ENCODE results near the gene PLAC1. TPM values are rescaled to one million over a fixed set of nuclear protein-coding genes. Genes with fewer than 3 reads are reported as not detected.

Gene PLAC1
- polyA plus RNA-seq, 1 donor from 2014 or later = not detected

DNA sequence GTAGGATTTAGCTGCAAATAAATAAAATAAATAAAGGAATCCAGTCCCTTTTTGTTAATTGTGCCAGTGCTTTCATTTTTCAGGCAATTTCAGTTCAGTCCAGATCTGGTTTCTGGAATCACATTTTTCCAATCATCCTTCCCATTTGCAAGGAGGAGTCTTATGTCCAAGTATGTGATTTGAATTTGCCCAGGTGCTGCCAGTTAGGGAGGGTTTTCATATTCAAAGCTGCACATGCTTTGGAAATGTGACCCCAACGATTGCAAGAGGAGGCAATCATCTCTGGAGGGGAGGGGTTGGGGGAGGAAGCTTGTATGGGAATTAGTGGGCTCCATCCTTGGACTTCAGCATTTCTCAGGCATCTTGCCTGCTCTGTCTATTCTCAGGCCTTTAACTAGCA, 4.4 kb downstream of the PLAC1 start:
- Mint-ChIP-seq H3K4me3 (no peak overlapping the region), H3K36me3 (no peaks in the 10 kb centered on the region), H3K9me3 (no peaks in the 10 kb centered on the region), H3K27ac (no peak overlapping the region), H3K4me1 (peaks cover 0 to 3% (median 1%) of the 10 kb centered on the region in 3 donors), H3K27me3 (peaks cover 7% of the 10 kb centered on the region)

DNA sequence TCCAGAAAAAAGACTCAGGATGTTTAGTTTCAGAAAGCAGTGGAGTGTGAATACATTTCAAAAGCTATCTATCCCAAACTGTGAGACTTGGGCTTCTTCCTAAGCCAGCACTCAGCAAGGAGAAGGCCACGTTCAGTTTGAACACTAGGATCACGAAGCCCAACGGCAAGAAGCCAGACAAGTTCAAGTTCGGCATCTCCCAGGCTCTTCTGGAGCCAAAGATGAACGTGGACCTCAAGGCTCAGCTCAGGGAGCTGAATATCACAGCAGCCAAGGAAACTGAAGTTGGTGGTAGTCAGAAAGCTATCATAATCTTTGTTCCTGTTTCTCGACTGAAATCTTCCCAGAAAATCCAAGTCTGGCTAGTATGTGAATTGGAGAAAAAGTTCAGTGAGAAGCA, 7.6 kb downstream of the PLAC1 start:
- peaks cover 3% of the 10 kb centered on the region for H3K27me3 Mint-ChIP-seq
- H3K4me1 Mint-ChIP-seq = peaks cover 0 to 3% (median 1%) of the 10 kb centered on the region in 3 donors
- no peak overlapping the region for H3K4me3 Mint-ChIP-seq
- no peaks in the 10 kb centered on the region for H3K36me3 Mint-ChIP-seq
- H3K9me3 Mint-ChIP-seq = no peaks in the 10 kb centered on the region
- no peak overlapping the region for H3K27ac Mint-ChIP-seq

DNA sequence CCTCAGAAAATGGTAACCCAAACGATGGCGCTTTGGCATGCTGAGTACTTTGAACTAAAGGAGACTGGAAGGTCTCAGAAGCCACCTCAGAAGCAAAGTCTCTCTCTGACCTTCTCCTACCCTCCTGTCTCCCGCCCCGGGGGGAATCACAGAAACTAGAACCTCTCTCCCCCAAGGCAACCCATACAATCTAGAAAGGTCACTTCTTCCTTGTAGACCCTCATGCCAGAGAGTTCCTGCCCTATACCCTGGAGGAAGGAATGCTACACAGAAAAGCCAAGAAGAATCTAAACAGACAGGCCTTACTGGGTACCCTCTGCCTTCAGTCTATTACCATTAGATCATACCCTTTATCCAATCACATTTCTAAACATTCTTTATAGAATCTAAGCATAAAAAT, 8.5 kb downstream of the PLAC1 start:
- peaks cover 0 to 3% (median 1%) of the 10 kb centered on the region in 3 donors for H3K4me1 Mint-ChIP-seq
- H3K36me3 Mint-ChIP-seq = no peaks in the 10 kb centered on the region
- H3K4me3 Mint-ChIP-seq = no peak overlapping the region

DNA sequence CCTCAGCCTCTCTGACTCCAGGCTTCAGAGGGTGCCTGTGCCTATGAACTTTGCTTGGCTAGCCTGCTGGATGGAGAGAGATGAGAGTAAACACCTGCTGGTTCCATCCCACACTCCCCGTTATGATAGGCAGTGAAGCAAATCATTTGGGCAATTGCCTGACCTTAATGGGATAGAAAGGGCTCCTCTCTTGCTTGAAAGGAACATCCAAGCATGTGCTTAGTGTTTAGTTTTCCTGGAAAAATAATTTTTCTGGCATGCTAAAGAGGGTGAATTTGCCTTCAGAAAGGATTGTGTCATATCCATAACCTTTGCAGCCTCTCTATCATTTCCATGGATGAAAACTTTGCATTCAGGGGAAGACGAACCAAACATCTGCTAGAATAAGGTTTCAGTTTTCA, 10.8 kb downstream of the PLAC1 start:
- H3K36me3 Mint-ChIP-seq = no peaks in the 10 kb centered on the region
- no peak overlapping the region for H3K4me3 Mint-ChIP-seq
- no peaks in the 10 kb centered on the region for H3K4me1 Mint-ChIP-seq
- peaks cover 5% of the 10 kb centered on the region for H3K27me3 Mint-ChIP-seq
- H3K27ac Mint-ChIP-seq = no peak overlapping the region
- peaks cover 0 to 1% (median 0%) of the 10 kb centered on the region in 3 donors for H3K9me3 Mint-ChIP-seq

More for the DNA sequence above, 8.5 kb downstream of the PLAC1 start:
- Mint-ChIP-seq H3K27ac (no peak overlapping the region), H3K27me3 (peaks cover 4% of the 10 kb centered on the region), H3K9me3 (no peaks in the 10 kb centered on the region)

DNA sequence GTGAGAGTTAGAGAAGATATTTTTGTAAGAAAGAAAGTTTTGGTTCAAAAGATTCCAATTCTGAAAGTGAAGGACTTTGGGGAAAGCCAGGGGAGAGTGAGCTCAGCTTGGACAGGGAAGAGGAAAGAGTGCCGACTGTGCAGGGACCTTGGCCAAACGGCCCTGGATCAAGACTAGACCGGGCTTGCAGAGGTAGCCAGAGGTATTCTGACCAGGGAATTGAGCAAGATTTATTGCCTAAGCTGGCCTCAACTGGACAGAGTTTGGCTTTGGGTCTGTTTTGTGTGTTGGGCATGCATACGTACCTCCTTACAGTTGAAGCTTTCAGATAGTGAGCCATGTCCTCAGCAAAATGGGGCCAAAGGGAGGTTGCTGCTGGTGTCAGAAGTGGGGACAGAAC, 11.6 kb downstream of the PLAC1 start:
- Mint-ChIP-seq H3K27ac (no peak overlapping the region), H3K36me3 (no peaks in the 10 kb centered on the region), H3K4me1 (no peaks in the 10 kb centered on the region), H3K9me3 (peaks cover 0 to 1% (median 1%) of the 10 kb centered on the region in 3 donors), H3K27me3 (peaks cover 7% of the 10 kb centered on the region), H3K4me3 (no peak overlapping the region)

DNA sequence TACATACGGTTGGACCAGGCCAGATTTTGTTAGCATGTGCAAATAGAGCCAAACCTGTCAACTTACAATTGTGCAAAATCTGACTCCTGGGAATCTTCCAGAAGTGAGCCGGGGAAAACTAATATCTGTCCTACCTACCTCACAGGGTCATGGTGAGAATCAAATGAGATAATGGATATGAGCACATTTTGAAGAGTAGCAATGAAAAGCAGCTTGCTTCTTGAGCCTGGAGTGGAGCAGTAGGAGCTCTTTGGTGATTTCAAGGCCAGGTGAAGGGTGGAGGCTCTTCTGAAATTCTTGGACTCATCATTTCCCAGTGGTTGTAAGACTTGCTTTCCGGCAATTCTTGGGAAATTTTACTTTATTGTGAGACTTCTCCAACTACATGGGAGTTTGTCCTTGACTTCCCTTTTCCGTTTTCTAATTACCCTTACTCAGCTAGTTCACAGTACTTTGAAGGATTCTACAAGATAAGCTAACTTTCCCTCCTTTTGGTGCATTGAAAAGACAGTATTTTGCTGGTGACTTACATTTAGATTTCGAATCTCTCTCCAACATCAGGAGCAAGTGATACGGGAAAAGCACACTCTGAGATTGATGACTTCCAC, 12.2 kb downstream of the PLAC1 start:
- Mint-ChIP-seq H3K27me3 (peaks cover 8% of the 10 kb centered on the region), H3K27ac (no peak overlapping the region), H3K4me3 (no peak overlapping the region), H3K9me3 (peaks cover 0 to 1% (median 1%) of the 10 kb centered on the region in 3 donors), H3K36me3 (no peaks in the 10 kb centered on the region), H3K4me1 (no peaks in the 10 kb centered on the region)

DNA sequence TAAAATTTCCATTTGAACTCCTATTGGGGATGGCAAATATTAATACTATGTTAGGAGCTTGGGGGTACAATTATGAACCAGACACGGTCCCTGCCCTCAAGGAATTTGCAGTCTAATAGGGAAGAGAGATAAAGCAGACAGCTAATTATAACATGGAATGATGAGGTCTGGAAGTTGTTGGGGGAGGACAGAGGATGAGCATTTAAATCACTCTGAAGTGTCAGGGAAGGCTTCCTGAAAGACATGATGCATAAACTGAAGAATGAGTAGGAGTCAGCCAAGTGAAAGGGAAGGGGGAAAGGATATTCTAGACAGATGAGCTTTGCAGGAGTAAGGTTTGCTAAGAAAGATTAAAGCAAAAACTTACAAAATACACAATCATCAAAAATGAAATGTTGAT, 15.9 kb downstream of the PLAC1 start:
- Mint-ChIP-seq H3K36me3 (no peaks in the 10 kb centered on the region), H3K27ac (no peak overlapping the region), H3K4me1 (no peaks in the 10 kb centered on the region), H3K27me3 (peaks cover 7% of the 10 kb centered on the region), H3K4me3 (peak overlapping the region in 1 of 4 donors; percentile 44), H3K9me3 (peaks cover 0 to 1% (median 1%) of the 10 kb centered on the region in 3 donors)

DNA sequence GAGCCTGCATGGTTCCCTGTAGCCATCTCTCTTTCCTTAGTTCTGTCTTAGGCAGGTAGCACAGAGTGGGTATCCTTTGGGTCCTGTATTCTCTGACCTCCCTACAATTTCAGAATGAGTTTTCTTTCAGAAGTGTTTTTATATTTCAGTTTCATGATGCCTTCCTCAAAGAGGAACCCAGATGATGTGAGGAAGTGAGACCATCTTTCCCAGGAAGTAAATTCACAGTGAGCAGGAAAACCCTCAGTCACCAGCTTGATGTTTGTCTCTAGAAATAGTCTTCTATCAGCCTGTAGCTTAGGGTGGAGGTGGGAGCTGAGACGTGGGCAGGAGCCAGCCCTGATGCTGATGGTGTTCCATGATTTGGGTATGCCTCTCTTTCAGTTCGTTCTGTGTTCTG, 16.9 kb downstream of the PLAC1 start:
- peaks cover 0 to 1% (median 1%) of the 10 kb centered on the region in 3 donors for H3K9me3 Mint-ChIP-seq
- H3K27ac Mint-ChIP-seq = no peak overlapping the region
- H3K27me3 Mint-ChIP-seq = peaks cover 9% of the 10 kb centered on the region
- H3K4me3 Mint-ChIP-seq = no peak overlapping the region
- no peaks in the 10 kb centered on the region for H3K4me1 Mint-ChIP-seq
- H3K36me3 Mint-ChIP-seq = no peaks in the 10 kb centered on the region

DNA sequence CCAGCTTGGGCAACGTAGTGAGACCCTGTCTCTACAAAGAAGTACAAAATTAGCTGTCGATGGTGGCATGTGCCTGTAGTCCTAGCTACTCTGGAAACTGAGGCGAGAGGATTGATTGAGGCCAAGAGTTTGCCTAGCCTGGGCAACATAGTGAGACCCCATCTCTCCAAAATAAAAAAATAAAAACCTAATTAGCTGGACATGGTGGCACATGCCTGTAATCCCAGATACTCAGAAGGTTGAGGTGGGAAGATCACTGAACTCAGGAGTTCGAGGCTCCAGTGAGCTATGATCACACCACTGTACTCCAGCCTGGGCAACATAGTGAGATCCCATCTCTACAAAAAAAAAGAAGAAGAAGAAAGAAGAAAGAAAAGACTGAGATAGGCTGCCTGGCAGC, 17.4 kb downstream of the PLAC1 start:
- H3K27ac Mint-ChIP-seq = no peak overlapping the region
- peaks cover 0 to 1% (median 1%) of the 10 kb centered on the region in 3 donors for H3K9me3 Mint-ChIP-seq
- H3K4me3 Mint-ChIP-seq = no peak overlapping the region
- no peaks in the 10 kb centered on the region for H3K4me1 Mint-ChIP-seq
- no peaks in the 10 kb centered on the region for H3K36me3 Mint-ChIP-seq
- H3K27me3 Mint-ChIP-seq = peaks cover 9% of the 10 kb centered on the region

DNA sequence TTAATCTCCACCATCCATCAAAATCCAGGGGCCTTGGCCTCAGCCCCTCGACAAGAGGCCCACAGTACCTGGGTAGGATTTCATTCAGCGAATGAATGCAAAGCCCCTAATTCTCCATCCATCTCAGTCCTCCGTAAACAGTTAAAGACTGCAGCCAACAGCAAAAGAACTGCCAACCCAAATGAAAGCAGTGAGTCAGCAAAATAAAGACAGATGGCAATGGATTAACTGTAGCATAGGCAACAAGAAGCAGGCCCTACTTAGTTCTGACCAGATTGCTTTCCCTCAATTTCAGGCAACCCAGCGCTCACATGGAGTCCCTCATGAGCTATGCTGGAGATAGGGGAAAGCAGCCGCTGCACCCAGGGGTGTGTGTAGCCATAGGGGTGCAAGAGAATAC, 21.4 kb downstream of the PLAC1 start:
- no peaks in the 10 kb centered on the region for H3K9me3 Mint-ChIP-seq
- no peak overlapping the region for H3K27ac Mint-ChIP-seq
- peaks cover 10% of the 10 kb centered on the region for H3K27me3 Mint-ChIP-seq
- no peaks in the 10 kb centered on the region for H3K36me3 Mint-ChIP-seq
- H3K4me3 Mint-ChIP-seq = no peak overlapping the region
- H3K4me1 Mint-ChIP-seq = no peaks in the 10 kb centered on the region

DNA sequence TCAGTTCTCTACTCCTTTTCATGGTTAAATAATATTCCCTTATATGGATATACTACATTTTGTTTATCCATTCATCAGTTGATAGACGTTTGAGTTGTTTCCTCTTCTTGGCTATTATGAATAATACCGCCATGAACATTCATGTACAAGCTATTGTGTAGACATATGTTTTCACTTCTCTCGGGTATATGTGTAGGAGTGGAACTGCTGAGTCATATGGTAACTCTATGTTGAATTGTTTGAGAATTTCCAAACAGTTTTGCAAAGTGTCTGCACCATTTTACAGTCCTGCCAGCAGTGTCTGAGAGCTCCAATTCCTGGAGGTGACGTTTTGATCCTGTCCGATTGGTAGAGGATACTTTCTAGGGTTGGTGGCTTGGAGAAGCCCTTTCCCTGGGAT, 23.6 kb downstream of the PLAC1 start:
- Mint-ChIP-seq H3K36me3 (no peaks in the 10 kb centered on the region), H3K4me1 (no peaks in the 10 kb centered on the region), H3K4me3 (no peak overlapping the region), H3K27ac (no peak overlapping the region), H3K9me3 (no peaks in the 10 kb centered on the region), H3K27me3 (peaks cover 8% of the 10 kb centered on the region)

DNA sequence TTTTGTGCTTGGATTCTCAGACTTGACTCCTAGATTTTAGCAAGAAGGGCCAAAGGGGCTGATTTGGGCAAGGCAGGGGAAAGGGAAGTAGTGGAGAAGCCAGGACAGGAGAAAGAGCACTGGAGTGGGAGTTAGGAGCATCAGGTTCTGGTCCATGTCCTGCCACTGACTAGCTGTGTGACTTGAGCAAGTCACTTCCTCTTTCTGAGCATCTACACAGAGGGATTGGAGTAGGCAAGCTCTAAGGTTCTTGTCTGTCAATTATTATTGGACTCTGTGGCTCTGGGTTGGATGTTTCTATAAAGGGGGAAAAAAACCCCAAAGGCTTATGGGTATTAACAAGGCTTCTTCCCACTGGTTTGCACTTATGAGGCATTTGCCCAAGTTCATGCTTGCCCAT, 24.4 kb downstream of the PLAC1 start:
- Mint-ChIP-seq H3K27ac (no peak overlapping the region), H3K4me1 (no peaks in the 10 kb centered on the region), H3K9me3 (no peaks in the 10 kb centered on the region), H3K27me3 (peaks cover 8% of the 10 kb centered on the region), H3K36me3 (no peaks in the 10 kb centered on the region), H3K4me3 (no peak overlapping the region)

DNA sequence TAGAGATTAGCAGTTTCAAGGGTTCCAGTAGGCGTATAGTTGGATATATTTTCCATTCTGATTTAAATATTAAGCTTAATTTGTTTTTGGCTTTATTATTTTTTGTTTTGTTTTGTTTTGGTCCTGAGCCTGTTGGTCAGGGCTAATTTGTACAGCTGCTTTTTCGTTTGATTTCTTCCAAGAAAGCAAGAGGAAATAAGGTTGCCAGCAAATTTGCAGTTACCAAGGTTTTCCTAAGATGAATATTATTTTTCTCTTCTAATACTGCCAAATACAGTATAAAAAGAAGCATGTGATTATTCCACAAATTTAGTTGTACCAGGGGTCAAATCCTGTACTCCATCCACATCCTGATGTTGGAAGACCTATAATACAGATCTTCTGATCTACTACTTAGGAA, 24.9 kb downstream of the PLAC1 start:
- H3K4me1 Mint-ChIP-seq = no peaks in the 10 kb centered on the region
- no peaks in the 10 kb centered on the region for H3K36me3 Mint-ChIP-seq
- H3K27ac Mint-ChIP-seq = no peak overlapping the region
- H3K4me3 Mint-ChIP-seq = no peak overlapping the region
- no peaks in the 10 kb centered on the region for H3K9me3 Mint-ChIP-seq
- peaks cover 8% of the 10 kb centered on the region for H3K27me3 Mint-ChIP-seq

DNA sequence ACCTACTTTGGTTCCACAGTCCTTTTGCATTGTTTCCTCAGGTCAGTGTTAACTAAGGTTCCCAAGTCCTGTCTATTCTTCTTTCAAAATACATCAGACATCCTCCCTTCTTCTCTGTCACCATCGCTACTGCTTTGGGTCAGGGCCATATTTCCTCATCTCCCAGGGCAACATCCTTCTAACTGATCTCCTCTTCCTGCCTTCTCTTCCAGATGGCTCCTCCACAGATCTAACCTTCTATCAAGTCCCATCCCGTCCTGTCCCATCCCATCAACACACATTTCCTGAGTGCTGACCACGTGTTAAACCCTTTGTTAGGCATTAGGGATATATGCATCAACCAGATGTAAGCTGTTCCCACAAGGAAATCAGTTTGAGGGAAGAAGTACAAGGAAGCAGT, 25.9 kb downstream of the PLAC1 start:
- H3K4me3 Mint-ChIP-seq = no peak overlapping the region
- no peaks in the 10 kb centered on the region for H3K4me1 Mint-ChIP-seq
- H3K9me3 Mint-ChIP-seq = no peaks in the 10 kb centered on the region
- no peak overlapping the region for H3K27ac Mint-ChIP-seq
- no peaks in the 10 kb centered on the region for H3K36me3 Mint-ChIP-seq
- H3K27me3 Mint-ChIP-seq = peaks cover 8% of the 10 kb centered on the region

DNA sequence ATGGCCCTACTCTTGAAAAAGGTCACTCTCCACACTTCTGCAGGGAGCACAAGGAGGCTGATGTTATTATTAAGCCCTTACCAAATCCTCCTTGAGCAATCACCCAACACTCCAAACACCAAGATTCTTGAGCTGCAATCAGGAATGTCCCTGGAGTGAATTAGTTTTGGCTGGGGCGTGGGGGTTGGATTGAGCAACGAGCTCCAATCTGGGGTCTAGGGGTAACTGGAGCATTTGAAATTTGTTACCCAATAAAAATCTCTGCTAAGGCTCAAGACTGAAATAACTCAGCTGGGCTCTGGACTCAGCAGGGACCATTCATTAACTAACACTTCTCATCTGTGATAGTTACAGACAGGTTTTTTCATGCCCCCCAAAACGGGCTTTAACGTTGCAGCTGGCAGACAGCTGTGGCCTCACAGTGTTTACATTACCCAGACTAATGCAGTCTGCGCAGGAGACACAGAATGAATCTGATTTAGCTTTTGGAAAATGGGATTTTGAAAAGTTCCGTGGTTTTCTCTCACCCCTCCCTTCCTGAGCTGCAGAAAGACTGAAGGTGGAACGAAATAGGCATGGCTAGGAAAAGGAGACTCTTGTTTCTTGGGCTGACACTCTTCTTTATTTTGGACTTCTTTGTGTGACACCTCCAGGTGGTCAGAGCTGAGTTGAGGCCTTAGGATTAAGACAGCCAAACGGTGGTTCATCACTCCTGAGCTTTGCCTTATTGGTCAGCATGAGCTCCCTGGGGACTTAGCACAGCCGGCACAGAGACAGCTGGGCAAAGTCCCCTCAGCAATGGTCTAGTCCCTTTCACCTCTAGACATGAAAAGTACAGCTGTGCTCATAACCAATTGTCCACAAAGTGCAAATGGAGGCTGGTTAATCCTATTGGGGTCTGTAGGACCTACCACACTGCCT, 26.6 kb downstream of the PLAC1 start:
- H3K27ac Mint-ChIP-seq = no peak overlapping the region
- no peaks in the 10 kb centered on the region for H3K9me3 Mint-ChIP-seq
- H3K36me3 Mint-ChIP-seq = no peaks in the 10 kb centered on the region
- H3K4me3 Mint-ChIP-seq = no peak overlapping the region
- H3K27me3 Mint-ChIP-seq = peaks cover 7% of the 10 kb centered on the region
- no peaks in the 10 kb centered on the region for H3K4me1 Mint-ChIP-seq

DNA sequence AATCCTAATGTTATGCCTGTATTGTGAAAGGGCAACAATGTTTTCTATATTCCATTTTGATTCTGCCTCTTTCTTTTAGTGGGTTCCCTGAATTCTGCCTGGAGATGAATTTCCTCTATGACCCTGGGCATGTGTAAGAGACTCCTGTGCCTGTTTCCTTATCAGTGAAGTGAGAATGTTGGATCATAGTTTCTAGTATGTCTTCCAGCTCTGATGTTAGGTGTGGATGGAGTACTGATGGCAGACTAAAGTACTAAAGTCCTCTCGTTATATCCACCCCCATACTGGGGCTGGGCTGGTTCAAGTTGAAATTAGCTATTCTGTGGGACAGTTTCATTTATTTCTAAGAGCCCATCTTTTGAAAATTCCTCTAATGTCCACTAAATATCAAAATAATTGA, 29.6 kb downstream of the PLAC1 start:
- H3K4me3 Mint-ChIP-seq = no peak overlapping the region
- H3K9me3 Mint-ChIP-seq = no peaks in the 10 kb centered on the region
- no peaks in the 10 kb centered on the region for H3K36me3 Mint-ChIP-seq
- no peak overlapping the region for H3K27ac Mint-ChIP-seq
- peaks cover 4% of the 10 kb centered on the region for H3K27me3 Mint-ChIP-seq
- H3K4me1 Mint-ChIP-seq = no peaks in the 10 kb centered on the region

All from IgD-negative memory B cell (primary cell).